ENCODE results near the gene FRMD4A. TPM values are rescaled to one million over a fixed set of nuclear protein-coding genes. Genes with fewer than 3 reads are reported as not detected.

The FRMD4A gene
- total and polyA plus RNA-seq, 3 donors from 2014 or later: 15.0 to 20.8 (median 18.7) TPM

DNA sequence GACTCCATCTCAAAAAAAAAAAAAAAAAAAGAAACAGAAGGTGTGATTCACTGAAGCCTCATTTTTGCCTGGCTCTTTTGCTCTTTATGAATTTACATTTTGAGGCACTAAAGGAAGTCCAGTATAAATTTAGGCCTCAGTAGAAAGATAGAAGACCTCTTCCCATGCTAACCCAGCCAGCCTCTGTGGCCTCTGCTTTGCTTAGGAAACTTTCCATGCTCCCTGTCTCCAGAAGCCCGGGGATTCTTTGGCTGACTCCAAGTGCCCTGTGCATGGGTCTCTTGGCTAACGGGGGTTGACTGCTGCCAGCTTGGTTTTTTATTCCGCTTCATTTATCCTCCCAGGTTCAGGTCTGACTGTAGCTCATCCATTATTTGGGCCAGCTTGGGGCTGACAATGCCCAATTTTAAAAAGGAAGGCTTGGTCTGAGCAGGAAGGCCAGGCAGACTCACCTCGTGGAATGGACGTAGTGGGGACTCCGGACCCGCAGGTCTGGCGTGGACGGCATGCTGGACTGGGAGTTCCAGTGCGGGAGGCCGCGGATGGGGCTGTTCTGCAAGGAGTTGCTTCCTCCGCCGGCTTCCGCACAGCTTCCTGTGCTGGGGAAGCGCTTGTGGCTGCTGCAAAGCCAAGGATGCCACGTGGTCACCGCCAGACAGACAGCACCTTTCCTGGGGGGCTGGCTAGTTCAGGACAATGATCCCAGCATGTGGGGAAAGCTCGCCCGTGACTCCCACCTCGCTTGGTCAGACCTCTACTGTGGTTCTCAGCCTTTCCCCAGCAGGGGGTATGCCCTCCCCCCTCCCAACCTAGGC lies 671.6 kb downstream of the FRMD4A start:
- DNase-seq: no peak
- TF ChIP-seq POLR2A (IDR thresholded peaks at IDR 0.05): no peak
- TF ChIP-seq, protein P1, sequence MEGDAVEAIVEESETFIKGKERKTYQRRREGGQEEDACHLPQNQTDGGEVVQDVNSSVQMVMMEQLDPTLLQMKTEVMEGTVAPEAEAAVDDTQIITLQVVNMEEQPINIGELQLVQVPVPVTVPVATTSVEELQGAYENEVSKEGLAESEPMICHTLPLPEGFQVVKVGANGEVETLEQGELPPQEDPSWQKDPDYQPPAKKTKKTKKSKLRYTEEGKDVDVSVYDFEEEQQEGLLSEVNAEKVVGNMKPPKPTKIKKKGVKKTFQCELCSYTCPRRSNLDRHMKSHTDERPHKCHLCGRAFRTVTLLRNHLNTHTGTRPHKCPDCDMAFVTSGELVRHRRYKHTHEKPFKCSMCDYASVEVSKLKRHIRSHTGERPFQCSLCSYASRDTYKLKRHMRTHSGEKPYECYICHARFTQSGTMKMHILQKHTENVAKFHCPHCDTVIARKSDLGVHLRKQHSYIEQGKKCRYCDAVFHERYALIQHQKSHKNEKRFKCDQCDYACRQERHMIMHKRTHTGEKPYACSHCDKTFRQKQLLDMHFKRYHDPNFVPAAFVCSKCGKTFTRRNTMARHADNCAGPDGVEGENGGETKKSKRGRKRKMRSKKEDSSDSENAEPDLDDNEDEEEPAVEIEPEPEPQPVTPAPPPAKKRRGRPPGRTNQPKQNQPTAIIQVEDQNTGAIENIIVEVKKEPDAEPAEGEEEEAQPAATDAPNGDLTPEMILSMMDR (IDR thresholded peaks at IDR 0.05): no peak
- WGBS, 2 donors: 61 to 77% methylated on average over 12 to 21 of the region's 21 CpGs
- Histone ChIP-seq H3K36me3 (ENCODE audit: low read depth, missing control alignments) (no peaks in the 10 kb centered on the region), H3K4me1 (no peaks in the 10 kb centered on the region), H3K9me3 (no peaks in the 10 kb centered on the region), H3K27me3 (no peaks in the 10 kb centered on the region), H3K27ac (no peak overlapping the region), H3K4me3 (no peak overlapping the region)
- intact Hi-C loops (cut with DNase I; ENCODE audit: low total_unique reads): loop anchor here (5.0 kb wide), 1 partner anchor 118 kb away; no protein-coding TSS in a partner anchor

DNA sequence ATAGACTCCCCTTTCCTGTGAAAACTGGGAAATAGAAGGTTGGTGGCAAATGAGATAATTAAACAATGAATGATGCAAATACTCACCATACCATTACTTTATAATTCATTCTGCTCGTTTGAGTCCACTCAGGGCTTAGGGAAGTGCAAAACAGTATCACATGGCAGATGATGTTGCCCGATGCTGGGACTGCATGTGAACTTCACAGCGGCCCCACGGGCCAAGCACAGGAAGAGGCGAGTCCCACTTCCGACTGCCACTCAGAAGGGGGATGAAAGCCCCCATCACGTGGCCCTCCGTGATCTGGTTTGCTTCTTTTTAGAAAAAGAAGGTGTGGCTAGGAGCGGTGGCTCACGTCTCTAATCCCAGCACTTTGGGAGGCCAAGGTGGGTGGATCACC lies 672.5 kb downstream of the FRMD4A start:
- H3K36me3 ChIP-seq (ENCODE audit: low read depth, missing control alignments): no peaks in the 10 kb centered on the region
- DNase-seq: no peak
- 76 to 78% methylated on average over 8 to 10 of the region's 10 CpGs for WGBS, 2 donors
- no peaks in the 10 kb centered on the region for H3K4me1 ChIP-seq
- TF ChIP-seq, protein P1 (IDR thresholded peaks at IDR 0.05): no peak
- no peak for TF ChIP-seq POLR2A (IDR thresholded peaks at IDR 0.05)
- H3K4me3 ChIP-seq: no peak overlapping the region
- H3K9me3 ChIP-seq: no peaks in the 10 kb centered on the region
- H3K27me3 ChIP-seq: no peaks in the 10 kb centered on the region
- intact Hi-C loops (cut with DNase I; ENCODE audit: low total_unique reads): loop anchor here (5.0 kb wide), 1 partner anchor 119 kb away; no protein-coding TSS in a partner anchor
- H3K27ac ChIP-seq: no peak overlapping the region

DNA sequence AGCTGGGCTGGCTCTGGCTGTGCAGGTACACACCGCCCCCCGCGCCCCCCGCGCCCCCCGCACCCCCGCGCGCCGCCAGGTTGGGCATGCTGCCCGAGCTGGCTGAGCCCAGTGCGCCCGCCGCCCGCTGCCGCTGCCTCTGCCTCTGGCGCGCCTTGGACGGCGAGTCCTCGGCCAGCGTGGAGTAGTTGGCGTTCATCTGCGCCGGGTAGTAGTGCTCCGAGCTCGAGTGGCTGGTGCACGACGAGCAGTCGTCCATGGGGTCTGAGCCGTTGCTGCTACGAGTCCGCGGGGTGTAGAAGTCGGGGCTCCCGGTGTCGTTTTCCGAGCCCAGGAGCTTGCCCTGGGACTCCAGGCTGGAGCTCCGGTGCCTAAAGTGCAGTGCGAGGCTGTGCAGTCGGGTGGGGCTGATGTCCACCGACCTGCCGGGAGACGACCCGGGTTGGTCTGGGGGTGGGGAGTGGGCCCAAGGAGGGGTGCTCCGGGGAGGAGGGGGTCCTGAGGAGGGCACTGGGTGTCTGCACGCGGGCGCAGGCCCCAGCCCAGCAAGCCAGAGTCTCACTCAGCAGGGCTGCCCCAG lies 673.5 kb downstream of the FRMD4A start:
- H3K9me3 ChIP-seq: no peaks in the 10 kb centered on the region
- no peak overlapping the region for H3K27ac ChIP-seq
- no peak for DNase-seq
- H3K27me3 ChIP-seq: no peaks in the 10 kb centered on the region
- no peaks in the 10 kb centered on the region for H3K36me3 ChIP-seq (ENCODE audit: low read depth, missing control alignments)
- TF ChIP-seq, protein P1 (IDR thresholded peaks at IDR 0.05): no peak
- TF ChIP-seq POLR2A (IDR thresholded peaks at IDR 0.05): no peak
- H3K4me1 ChIP-seq: no peaks in the 10 kb centered on the region
- 63 to 71% methylated on average over 30 to 42 of the region's 49 CpGs for WGBS, 2 donors
- no peak overlapping the region for H3K4me3 ChIP-seq
- intact Hi-C loops (cut with DNase I; ENCODE audit: low total_unique reads): loop anchor here (5.0 kb wide), 1 partner anchor 120 kb away; no protein-coding TSS in a partner anchor

DNA sequence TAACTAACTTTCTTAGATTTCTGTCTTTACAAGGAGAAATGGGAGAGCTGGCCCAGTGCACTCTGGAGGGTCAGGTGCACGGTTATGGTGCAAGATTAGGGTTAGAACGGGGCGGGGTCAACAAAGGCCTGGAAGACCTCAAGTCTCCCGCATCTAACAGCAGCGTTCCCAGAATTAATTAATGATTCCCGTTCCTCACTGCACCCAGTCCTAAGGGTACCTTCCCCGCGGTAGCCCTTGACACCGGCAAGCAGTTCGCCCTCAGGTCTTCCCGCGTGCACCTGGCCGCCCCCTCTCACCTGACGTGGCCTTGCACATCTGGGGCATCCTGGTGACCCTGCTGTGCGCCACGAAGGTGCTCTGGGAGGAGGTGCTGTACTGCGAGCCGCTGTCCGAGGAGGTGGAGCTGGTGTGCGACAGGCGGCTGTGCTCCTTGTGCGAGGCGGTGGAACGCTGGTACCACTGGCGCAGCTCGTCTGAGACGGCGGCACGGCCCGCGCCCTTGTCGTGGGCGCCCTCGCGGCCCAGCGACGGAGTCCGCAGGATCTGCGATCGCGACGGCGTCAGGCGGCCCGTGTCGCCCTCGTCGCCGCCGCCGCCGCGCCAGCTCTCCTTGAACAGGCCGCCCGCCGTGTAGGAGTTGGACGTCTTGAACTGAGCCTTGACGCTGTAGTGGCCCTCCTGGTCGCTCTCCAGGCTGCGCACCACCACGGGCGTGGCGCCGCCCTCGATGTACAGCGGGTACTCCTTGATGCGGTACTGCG lies 674.2 kb downstream of the FRMD4A start:
- Histone ChIP-seq H3K36me3 (ENCODE audit: low read depth, missing control alignments) (no peaks in the 10 kb centered on the region), H3K27me3 (no peaks in the 10 kb centered on the region), H3K27ac (no peak overlapping the region), H3K4me3 (peak overlapping the region in 1 of 2 donors; percentile 4), H3K9me3 (no peaks in the 10 kb centered on the region), H3K4me1 (no peaks in the 10 kb centered on the region)
- intact Hi-C loops (cut with DNase I; ENCODE audit: low total_unique reads): loop anchor here (5.0 kb wide), 1 partner anchor 121 kb away; no protein-coding TSS in a partner anchor
- DNase-seq: no peak
- TF ChIP-seq POLR2A (IDR thresholded peaks at IDR 0.05): no peak
- TF ChIP-seq, protein P1 (IDR thresholded peaks at IDR 0.05): no peak
- WGBS, 2 donors: 65 to 73% methylated on average over 46 to 68 of the region's 68 CpGs

All from testis (tissue), 3 donors.